PC-9 (cell line): ENCODE results near the gene DRD5. TPM values are rescaled to one million over a fixed set of nuclear protein-coding genes. Genes with fewer than 3 reads are reported as not detected.

Experiments used
- BruUV-seq: library from RNA; stranded (reverse); fragments of 400-500 nt; replicated peaks from 2 replicates; lab custom pipeline; 2021; lab: Mats Ljungman, UMichigan
- CTCF ChIA-PET: fragments of 300-600 bp; sonication (Branson Sonifier 250); formaldehyde crosslinking; loops from one replicate; lab custom pipeline; 2022; ENCODE audit warnings: antibody characterized with exemption; lab: Charles Lee
- POLR2A ChIA-PET: fragments of 300-600 bp; sonication (Branson Sonifier 250); formaldehyde crosslinking; loops from one replicate; lab custom pipeline; 2022; ENCODE audit warnings: antibody characterized with exemption; ENCODE audit not compliant: unreplicated experiment; lab: Charles Lee
- DNase-seq, 2 experiments: peaks; one replicate each; pipeline versions ENCODE4 v3.0.0 to v3.0.0-alpha.2; 2015 to 2022; ENCODE audit warnings: mixed read lengths in 1 of 2
- H2AFZ ChIP-seq: fragments of 200-600 bp; sonication (generic); 2 replicates; pipeline ENCODE4 v1.8.1; 2017; ENCODE audit warnings: antibody characterized with exemption
- H3F3A ChIP-seq: fragments of 200-600 bp; sonication (generic); 2 replicates; pipeline ENCODE4 v1.8.1; 2017; ENCODE audit warnings: antibody characterized with exemption, mild to moderate bottlenecking, low read depth; ENCODE audit not compliant: insufficient read depth
- H3K27ac ChIP-seq: fragments of 200-600 bp; sonication (generic); 2 replicates; pipeline ENCODE4 v1.6.1; 2016; ENCODE audit warnings: mixed run types
- H3K27me3 ChIP-seq: fragments of 200-600 bp; sonication (generic); 2 replicates; pipeline ENCODE4 v1.6.1; 2016; ENCODE audit warnings: low read depth, mixed run types; ENCODE audit not compliant: insufficient read depth
- H3K36me3 ChIP-seq: fragments of 200-600 bp; sonication (generic); 2 replicates; pipeline ENCODE4 v1.6.1; 2016; ENCODE audit warnings: low read depth, mixed run types
- H3K4me1 ChIP-seq: fragments of 200-600 bp; sonication (generic); replicated peaks from 2 replicates; pipeline ENCODE4 v1.6.1; 2016; ENCODE audit warnings: mixed run types; ENCODE audit not compliant: insufficient read depth
- H3K4me2 ChIP-seq: fragments of 200-600 bp; sonication (generic); 2 replicates; pipeline ENCODE4 v1.6.1; 2017; ENCODE audit warnings: mixed run types
- H3K4me3 ChIP-seq: fragments of 200-600 bp; sonication (generic); 2 replicates; pipeline ENCODE4 v1.6.1; 2016; ENCODE audit warnings: mixed run types
- H3K79me2 ChIP-seq: fragments of 200-600 bp; sonication (generic); 2 replicates; pipeline ENCODE4 v1.6.1; 2017; ENCODE audit warnings: low read depth, mixed run types
- H3K9me2 ChIP-seq: fragments of 200-600 bp; sonication (generic); 2 replicates; pipeline ENCODE4 v1.8.1; 2017; ENCODE audit warnings: mild to moderate bottlenecking; ENCODE audit not compliant: insufficient read depth
- H3K9me3 ChIP-seq: fragments of 200-600 bp; sonication (generic); 2 replicates; pipeline ENCODE4 v1.8.1; 2016; ENCODE audit warnings: low read depth; ENCODE audit not compliant: insufficient read depth
- H4K20me1 ChIP-seq: fragments of 200-600 bp; sonication (generic); 2 replicates; pipeline ENCODE4 v1.8.1; 2017; ENCODE audit not compliant: insufficient read depth
- EZH2 ChIP-seq: fragments of 200-600 bp; sonication (generic); IDR thresholded peaks from 2 replicates; pipeline ENCODE4 v1.8.0; 2017; ENCODE audit warnings: antibody characterized with exemption, low read depth
- intact Hi-C: fragments of 100-400 bp; cut with micrococcal nuclease; formaldehyde crosslinking; loops from one replicate; pipeline ENCODE4 v1.10.0; 2022; ENCODE audit not compliant: unreplicated experiment
- total RNA-seq: library from RNA; stranded (reverse); gene quantifications from 2 replicates; pipeline ENCODE4 v1.2.3, GENCODE V29; 2021
- TF ChIP-seq, protein P1 (sequence below): fragments of 200-600 bp; sonication (generic); conservative IDR thresholded peaks from 2 replicates; pipeline ENCODE4 v1.6.1; 2017; ENCODE audit warnings: mixed run types, antibody characterized with exemption, mild to moderate bottlenecking, moderate library complexity

DRD5 gene
- total RNA-seq, 1 experiment from 2014 or later = not detected

- Histone ChIP-seq H3F3A (no peaks in the 10 kb centered on the region), H3K9me2 (no peaks in the 10 kb centered on the region), H3K4me3 (no peak overlapping the region), H2AFZ (no peak overlapping the region), H3K4me2 (no peak overlapping the region), H3K27ac (no peak overlapping the region), H4K20me1 (no peaks in the 10 kb centered on the region), H3K27me3 (no peaks in the 10 kb centered on the region), H3K36me3 (no peaks in the 10 kb centered on the region), H3K9me3 (no peaks in the 10 kb centered on the region), H3K79me2 (no peaks in the 10 kb centered on the region), H3K4me1 (no peaks in the 10 kb centered on the region)
- ChIA-PET CTCF (interaction anchor here (0.6 to 1.1 kb wide), 2 partner anchors 38 to 251 kb away, joined by 3 to 4 read pairs; no protein-coding TSS in a partner anchor), POLR2A (no interaction called here)
- intact Hi-C loops = no loop called here
- no peak for DNase-seq
- no TSS peak for BruUV-seq
- TF ChIP-seq EZH2 = no peak
- TF ChIP-seq, protein P1, sequence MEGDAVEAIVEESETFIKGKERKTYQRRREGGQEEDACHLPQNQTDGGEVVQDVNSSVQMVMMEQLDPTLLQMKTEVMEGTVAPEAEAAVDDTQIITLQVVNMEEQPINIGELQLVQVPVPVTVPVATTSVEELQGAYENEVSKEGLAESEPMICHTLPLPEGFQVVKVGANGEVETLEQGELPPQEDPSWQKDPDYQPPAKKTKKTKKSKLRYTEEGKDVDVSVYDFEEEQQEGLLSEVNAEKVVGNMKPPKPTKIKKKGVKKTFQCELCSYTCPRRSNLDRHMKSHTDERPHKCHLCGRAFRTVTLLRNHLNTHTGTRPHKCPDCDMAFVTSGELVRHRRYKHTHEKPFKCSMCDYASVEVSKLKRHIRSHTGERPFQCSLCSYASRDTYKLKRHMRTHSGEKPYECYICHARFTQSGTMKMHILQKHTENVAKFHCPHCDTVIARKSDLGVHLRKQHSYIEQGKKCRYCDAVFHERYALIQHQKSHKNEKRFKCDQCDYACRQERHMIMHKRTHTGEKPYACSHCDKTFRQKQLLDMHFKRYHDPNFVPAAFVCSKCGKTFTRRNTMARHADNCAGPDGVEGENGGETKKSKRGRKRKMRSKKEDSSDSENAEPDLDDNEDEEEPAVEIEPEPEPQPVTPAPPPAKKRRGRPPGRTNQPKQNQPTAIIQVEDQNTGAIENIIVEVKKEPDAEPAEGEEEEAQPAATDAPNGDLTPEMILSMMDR = no peak
These were observed 17.2 kb upstream of the DRD5 start for GRCh38 chr4:9764155-9764696.

DNA sequence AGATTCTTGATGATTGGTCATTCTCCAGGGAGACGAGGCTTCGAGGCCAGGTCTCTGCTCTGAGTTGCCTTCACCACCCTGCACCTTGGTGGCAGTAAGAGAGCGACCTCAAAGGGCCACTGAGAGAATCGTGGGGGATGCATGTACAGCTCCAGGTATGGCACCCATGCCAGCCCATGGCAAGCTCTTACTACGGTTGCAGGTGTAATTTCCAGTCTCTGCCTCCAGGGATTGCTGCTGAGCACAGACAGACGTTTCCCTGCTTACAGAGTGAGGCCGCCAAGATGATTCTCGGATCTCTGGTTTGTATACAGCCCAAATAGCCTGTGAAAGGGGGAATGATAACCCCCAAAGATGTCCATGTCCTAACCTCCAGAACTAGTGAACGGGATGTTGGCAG lies 16.3 kb upstream of the DRD5 start:
- intact Hi-C loops = no loop called here
- Histone ChIP-seq H3K79me2 (no peaks in the 10 kb centered on the region), H3K9me3 (no peaks in the 10 kb centered on the region), H3K36me3 (no peaks in the 10 kb centered on the region), H3K9me2 (no peaks in the 10 kb centered on the region), H3K27me3 (no peaks in the 10 kb centered on the region), H3K4me1 (no peaks in the 10 kb centered on the region), H3K4me2 (no peak overlapping the region), H3K4me3 (no peak overlapping the region), H4K20me1 (no peaks in the 10 kb centered on the region), H2AFZ (no peak overlapping the region), H3F3A (no peaks in the 10 kb centered on the region), H3K27ac (no peak overlapping the region)
- DNase-seq = no peak
- POLR2A ChIA-PET = no interaction called here
- no TSS peak for BruUV-seq
- CTCF ChIA-PET = interaction anchor here (1.1 kb wide), 1 partner anchor 250 kb away, joined by 4 read pairs; no protein-coding TSS in a partner anchor
- TF ChIP-seq, protein P1 = 0 out of 2 replicates have a peak, but pooled peaks have one; percentile 27
- no peak for TF ChIP-seq EZH2

DNA sequence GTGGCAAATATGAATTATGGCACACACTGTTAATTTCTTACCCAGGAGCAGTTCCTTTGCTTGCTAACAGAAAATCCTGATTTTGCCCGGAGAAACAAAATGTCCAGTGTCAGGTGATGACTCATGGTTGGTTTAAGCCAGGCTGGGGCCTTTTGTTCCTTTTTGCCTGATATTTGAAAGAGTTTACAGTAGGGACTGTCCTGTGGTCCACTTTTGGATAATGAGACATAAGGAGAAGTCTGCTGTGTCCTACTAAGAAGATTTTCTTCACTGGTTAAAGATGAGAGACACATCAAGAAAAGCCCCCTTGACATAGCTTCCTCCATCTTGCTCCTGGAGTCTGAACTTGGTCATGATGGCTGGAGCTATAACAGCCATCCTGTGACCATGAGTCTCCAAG lies 12.1 kb upstream of the DRD5 start:
- POLR2A ChIA-PET = no interaction called here
- CTCF ChIA-PET = no interaction called here
- no TSS peak for BruUV-seq
- Histone ChIP-seq H3K4me1 (no peaks in the 10 kb centered on the region), H3K27me3 (no peaks in the 10 kb centered on the region), H3K4me3 (no peak overlapping the region), H3F3A (no peaks in the 10 kb centered on the region), H3K4me2 (no peak overlapping the region), H4K20me1 (no peaks in the 10 kb centered on the region), H3K79me2 (no peaks in the 10 kb centered on the region), H2AFZ (no peak overlapping the region), H3K9me2 (no peaks in the 10 kb centered on the region), H3K9me3 (no peaks in the 10 kb centered on the region), H3K36me3 (no peaks in the 10 kb centered on the region), H3K27ac (no peak overlapping the region)
- no peak for DNase-seq
- intact Hi-C loops = no loop called here
- TF ChIP-seq EZH2 = no peak
- TF ChIP-seq, protein P1 = no peak
